ENCODE measurements around the gene FCHO1. TPM values are rescaled to one million over a fixed set of nuclear protein-coding genes. Genes with fewer than 3 reads are reported as not detected.

FCHO1 gene
- total and polyA plus RNA-seq, 10 of the 15 experiments (the other 5 are each of a cell fraction or from before 2014, with no cell fraction given), result 0.14 to 45.8 (median 15.8) TPM

GRCh38 chr19:17734146-17734545, 17.1 kb upstream of the FCHO1 start:
- peaks cover 7% of the 10 kb centered on the region for H3K4me1 ChIP-seq (ENCODE audit: control insufficient read depth, insufficient read depth, low read length)
- no TSS peak for BruUV-seq (replicated peaks)
- no peak overlapping the region for H3K27ac ChIP-seq (ENCODE audit: control insufficient read depth, insufficient read depth)
- in situ Hi-C loops (cut with MboI) (no loop called here), intact Hi-C loops (cut with micrococcal nuclease; ENCODE audit: unreplicated experiment) (no loop called here)
- H3K4me3 ChIP-seq, result no peak overlapping the region
- ChIA-PET POLR2A (no interaction called here), RAD21 (ENCODE audit: unreplicated experiment) (no interaction called here), SMC1A (ENCODE audit: uncharacterized antibody, unreplicated experiment) (interaction anchor here (1.2 kb wide), 1 partner anchor 17 kb away, joined by 3 read pairs; the partner anchor contains the start of gene FCHO1), CTCF (interaction anchor here (1.3 kb wide), 1 partner anchor 33 kb away, joined by 6 read pairs; no protein-coding TSS in a partner anchor)
- H3K9ac ChIP-seq (ENCODE audit: control insufficient read depth, insufficient read depth, low read length), result no peak overlapping the region
- TF ChIP-seq POLR2A (IDR thresholded peaks at IDR 0.05; ENCODE audit: low read depth, low read length) (no peak; the same call in none of the 2 replicates), MTA2 (IDR thresholded peaks at IDR 0.05; ENCODE audit: low read depth) (no peak), RAD51 (IDR thresholded peaks at IDR 0.05) (no peak), SREBF1 (IDR thresholded peaks at IDR 0.05; ENCODE audit: low read length) (no peak), RFX5 (IDR thresholded peaks at IDR 0.05; ENCODE audit: low read depth, low read length) (no peak), E2F4 (IDR thresholded peaks at IDR 0.05; ENCODE audit: low read depth, low read length) (no peak), HCFC1 (IDR thresholded peaks at IDR 0.05; ENCODE audit: low read length) (no peak), ZBTB33 (IDR thresholded peaks at IDR 0.05) (no peak), STAT1 (conservative IDR thresholded peaks at IDR 0.05) (no peak), KDM1A (IDR thresholded peaks at IDR 0.05; ENCODE audit: borderline replicate concordance) (no peak), GABPA (IDR thresholded peaks at IDR 0.05; ENCODE audit: low read depth) (no peak), SPI1 (IDR thresholded peaks at IDR 0.05; ENCODE audit: borderline replicate concordance, insufficient read depth, low read depth, low read length) (no peak)
- H3K79me2 ChIP-seq (ENCODE audit: control insufficient read depth, insufficient read depth, low read length), result peaks cover 2% of the 10 kb centered on the region
- no peak overlapping the region for H2AFZ ChIP-seq (ENCODE audit: control insufficient read depth, low read depth, low read length)
- H3K36me3 ChIP-seq (ENCODE audit: control insufficient read depth in 2 of 2, insufficient read depth in 2 of 2, low read length in 1 of 2), result peaks cover 6 to 14% of the 10 kb centered on the region in 2 experiments
- no peak for ATAC-seq
- H4K20me1 ChIP-seq (ENCODE audit: control insufficient read depth, insufficient read depth), result no peaks in the 10 kb centered on the region
- WGBS (ENCODE audit: insufficient coverage, insufficient replicate concordance, low lambda C conversion rate, missing lambda C conversion rate), result 88% methylated on average over 16 of the region's 16 CpGs
- no peaks in the 10 kb centered on the region for H3K27me3 ChIP-seq (replicated peaks in 1 of 2; ENCODE audit: control insufficient read depth in 2 of 2, insufficient read depth in 2 of 2, low read length in 1 of 2)
- FAIRE-seq, result no peak
- H3K9me3 ChIP-seq (replicated peaks; ENCODE audit: control insufficient read depth, insufficient read depth, low read length), result no peaks in the 10 kb centered on the region; the same call in 2 of the 3 replicates
- DNase-seq (ENCODE audit: low read depth, low spot score), result no peak
- H3K4me2 ChIP-seq (ENCODE audit: control insufficient read depth, insufficient read depth), result no peak overlapping the region

Measured in GM12878 (cell line).